HCT116 (cell line): Measurements from ENCODE around the gene LAMP5. TPM values are rescaled to one million over a fixed set of nuclear protein-coding genes. Genes with fewer than 3 reads are reported as not detected.

Source experiments
- ATAC-seq: fragments of 200-7000 bp; cut with Tn5 transposase; 2 replicates; pipeline ENCODE4 v1.9.1; 2020; ENCODE audit warnings: mild to moderate bottlenecking, moderate library complexity
- BruUV-seq: library from RNA; stranded (reverse); fragments of 400-500 nt; replicated peaks from 2 replicates; lab custom pipeline; 2021; lab: Mats Ljungman, UMichigan
- CTCF ChIA-PET: fragments of 300-600 bp; sonication (Branson Sonifier 250); formaldehyde crosslinking; loops from one replicate; lab custom pipeline; 2021; ENCODE audit warnings: antibody characterized with exemption; lab: Charles Lee
- POLR2A ChIA-PET: fragments of 300-600, 350-600 bp; sonication (Branson Sonifier 250); formaldehyde crosslinking; loops from one replicate; lab custom pipeline; 2021; ENCODE audit warnings: antibody characterized with exemption; lab: Charles Lee
- RAD21 ChIA-PET, 2 experiments: fragments of 300-600 bp; sonication (Branson Sonifier 250); formaldehyde crosslinking; loops; one replicate each; lab custom pipeline; 2023; ENCODE audit warnings: low total read pairs in 2 of 2; ENCODE audit not compliant: uncharacterized antibody in 2 of 2, unreplicated experiment in 2 of 2, low non-redundant PET in 1 of 2; lab: Charles Lee
- DNase-seq: peaks from one replicate; pipeline ENCODE4 v3.0.0-alpha.2; 2010; ENCODE audit warnings: low read depth, low spot score
- H2AFZ ChIP-seq: fragments of 200-600 bp; shearing (Covaris generic), sonication (generic); 2 replicates; pipeline ENCODE4 v1.6.1; 2017; ENCODE audit warnings: low read depth, mixed run types, mixed read lengths, antibody characterized with exemption, low read length; ENCODE audit not compliant: poor library complexity, severe bottlenecking
- H3K27ac ChIP-seq: 2 replicates; pipeline ENCODE4 v1.5.1; 2012; ENCODE audit warnings: low read depth, low read length
- H3K27me3 ChIP-seq: fragments of 200-600 bp; sonication (generic); 2 replicates; pipeline ENCODE4 v1.6.1; 2016; ENCODE audit warnings: mixed run types, low read length, mixed read lengths; ENCODE audit not compliant: insufficient read depth
- H3K36me3 ChIP-seq, 2 experiments: fragments of 200-500 bp in 1 of 2; fragments of 200-600 bp in 1 of 2; sonication (Bioruptor generic) in 1 of 2; sonication (generic) in 1 of 2; 2 replicates each; pipeline versions ENCODE4 v1.5.1 to v1.6.1; 2014 to 2016; ENCODE audit warnings: low read length in 2 of 2, inconsistent platforms in 1 of 2, mixed read lengths in 1 of 2, mixed run types in 1 of 2; ENCODE audit not compliant: insufficient read depth in 2 of 2, control insufficient read depth in 1 of 2
- H3K4me1 ChIP-seq, 2 experiments: fragments of 200-600 bp in 1 of 2; sonication (generic) in 1 of 2; 2 replicates each; pipeline versions ENCODE4 v1.5.1 to v1.6.1; 2012 to 2017; ENCODE audit warnings: low read length in 2 of 2, inconsistent platforms in 1 of 2, mild to moderate bottlenecking in 1 of 2, mixed read lengths in 1 of 2, mixed run types in 1 of 2, moderate library complexity in 1 of 2; ENCODE audit not compliant: insufficient read depth in 2 of 2, control insufficient read depth in 1 of 2
- H3K4me2 ChIP-seq: fragments of 200-600 bp; sonication (generic); 2 replicates; pipeline ENCODE4 v1.6.1; 2017; ENCODE audit warnings: mixed run types, low read length, mixed read lengths
- H3K4me3 ChIP-seq, 2 experiments: fragments of 200-600 bp in 1 of 2; sonication (generic) in 1 of 2; replicated peaks in 1 of 2; 2 replicates each; pipeline ENCODE4 v1.5.1; 2011 to 2016; ENCODE audit warnings: low read length in 2 of 2, control low read depth in 1 of 2, low read depth in 1 of 2, mild to moderate bottlenecking in 1 of 2, mixed read lengths in 1 of 2, mixed run types in 1 of 2
- H3K79me2 ChIP-seq: fragments of 200-600 bp; sonication (generic); 2 replicates; pipeline ENCODE4 v1.6.1; 2017; ENCODE audit warnings: mild to moderate bottlenecking, mixed run types, low read length, moderate library complexity, mixed read lengths; ENCODE audit not compliant: insufficient read depth
- H3K9ac ChIP-seq: fragments of 200-600 bp; sonication (generic); 2 replicates; pipeline ENCODE4 v1.6.1; 2016; ENCODE audit warnings: low read length, mixed read lengths
- H3K9me2 ChIP-seq: fragments of 200-600 bp; sonication (generic), shearing (Covaris generic); 2 replicates; pipeline ENCODE4 v1.6.1; 2017; ENCODE audit warnings: mixed run types, mild to moderate bottlenecking, moderate library complexity; ENCODE audit not compliant: insufficient read depth
- H3K9me3 ChIP-seq, 2 experiments: fragments of 200-500 bp in 1 of 2; fragments of 200-600 bp in 1 of 2; sonication (Bioruptor generic) in 1 of 2; sonication (generic) in 1 of 2; 2 replicates each; pipeline ENCODE4 v1.6.1; 2014 to 2017; ENCODE audit warnings: low read length in 2 of 2, mixed read lengths in 2 of 2, inconsistent platforms in 1 of 2, low read depth in 1 of 2, mild to moderate bottlenecking in 1 of 2, mixed run types in 1 of 2, moderate library complexity in 1 of 2; ENCODE audit not compliant: control insufficient read depth in 1 of 2, insufficient read depth in 1 of 2
- H4K20me1 ChIP-seq: fragments of 200-600 bp; sonication (generic), shearing (Covaris generic); 2 replicates; pipeline ENCODE4 v1.6.1; 2017; ENCODE audit warnings: mixed run types, mild to moderate bottlenecking, moderate library complexity; ENCODE audit not compliant: insufficient read depth
- ELF1 ChIP-seq: IDR thresholded peaks from 2 replicates; pipeline ENCODE4 v1.6.1; 2012; ENCODE audit warnings: low read depth, borderline replicate concordance
- REST ChIP-seq: IDR thresholded peaks from 2 replicates; pipeline ENCODE4 v1.6.1; 2012; ENCODE audit warnings: low read depth
- SP1 ChIP-seq: IDR thresholded peaks from 2 replicates; pipeline ENCODE4 v1.6.1; 2012; ENCODE audit warnings: low read depth
- YY1 ChIP-seq: IDR thresholded peaks from 2 replicates; pipeline ENCODE4 v1.6.1; 2011; ENCODE audit warnings: low read length, low read depth, moderate library complexity, mild to moderate bottlenecking; ENCODE audit not compliant: insufficient replicate concordance; ENCODE audit errors: extremely low read depth
- intact Hi-C: fragments of 100-400 bp; cut with micrococcal nuclease; formaldehyde crosslinking; loops from 2 replicates; pipeline ENCODE4 v1.10.0; 2022
- total RNA-seq: library from RNA; stranded (reverse); gene quantifications from one replicate; pipeline ENCODE4 v1.2.1, GENCODE V29; 2021; ENCODE audit not compliant: unreplicated experiment

Gene LAMP5
- total RNA-seq, 1 experiment from 2014 or later: not detected

GRCh38 chr20:9493803-9494202, 20.6 kb upstream of the LAMP5 start (continued):
- TF ChIP-seq REST: no peak

GRCh38 chr20:9495701-9496100, 18.7 kb upstream of the LAMP5 start:
- POLR2A ChIA-PET: no interaction called here
- DNase-seq (no peak), ATAC-seq (no peak)
- H3K36me3 ChIP-seq: no peaks in the 10 kb centered on the region
- no peaks in the 10 kb centered on the region for H3K9me3 ChIP-seq
- no peak for TF ChIP-seq REST
- no peak for TF ChIP-seq YY1
- no peak for TF ChIP-seq SP1
- TF ChIP-seq ELF1: no peak
- no peak overlapping the region for H3K4me3 ChIP-seq
- H3K9me2 ChIP-seq: no peaks in the 10 kb centered on the region
- no peak overlapping the region for H3K27ac ChIP-seq
- no peaks in the 10 kb centered on the region for H4K20me1 ChIP-seq
- H3K9ac ChIP-seq: no peak overlapping the region
- peaks cover 28% of the 10 kb centered on the region for H3K27me3 ChIP-seq
- RAD21 ChIA-PET: no interaction called here
- no TSS peak for BruUV-seq
- no peak overlapping the region for H2AFZ ChIP-seq
- intact Hi-C loops: no loop called here
- H3K4me1 ChIP-seq: no peaks in the 10 kb centered on the region
- no peak overlapping the region for H3K4me2 ChIP-seq
- no peaks in the 10 kb centered on the region for H3K79me2 ChIP-seq
- CTCF ChIA-PET: no interaction called here
